HG02759 (cell line): Measurements from ENCODE around the gene GRIA1.
"Not testable (repeated sequence)": the region's sequence is repeated elsewhere in the genome, so short reads cannot be mapped to it uniquely, and the experiment has no call there.

ENCODE experiments used
- ATAC-seq: cut with Tn5 transposase; IDR thresholded peaks from one replicate; pipeline ENCODE4 v1.9.1; 2021; ENCODE audit warnings: mild to moderate bottlenecking, moderate library complexity; ENCODE audit not compliant: unreplicated experiment

Gene GRIA1

GRCh38 chr5:153711755-153712154 lies 221.3 kb downstream of the GRIA1 start:
- no peak for ATAC-seq

- ATAC-seq = no peak
Measured at GRCh38 chr5:153712946-153713345, 222.5 kb downstream of the GRIA1 start.

DNA sequence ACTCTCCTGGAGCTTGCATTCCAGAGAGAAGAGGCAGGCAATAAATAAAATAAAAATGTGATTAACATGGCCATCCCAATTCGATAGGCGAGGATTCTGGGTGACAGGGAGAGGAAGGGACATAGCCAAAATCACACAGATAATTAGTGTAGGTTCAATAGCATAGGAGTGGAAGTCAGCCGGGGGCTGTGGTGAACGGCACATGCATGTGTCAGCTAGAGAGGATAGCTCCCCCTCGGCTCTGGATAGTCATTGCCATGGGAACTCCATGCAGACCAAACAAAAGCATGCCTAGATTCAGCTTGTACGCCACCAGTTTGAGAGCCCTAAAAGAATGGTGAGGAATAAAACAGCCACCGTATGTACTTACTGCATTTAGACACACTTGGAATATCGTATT lies 223.5 kb downstream of the GRIA1 start:
- ATAC-seq = no peak

DNA sequence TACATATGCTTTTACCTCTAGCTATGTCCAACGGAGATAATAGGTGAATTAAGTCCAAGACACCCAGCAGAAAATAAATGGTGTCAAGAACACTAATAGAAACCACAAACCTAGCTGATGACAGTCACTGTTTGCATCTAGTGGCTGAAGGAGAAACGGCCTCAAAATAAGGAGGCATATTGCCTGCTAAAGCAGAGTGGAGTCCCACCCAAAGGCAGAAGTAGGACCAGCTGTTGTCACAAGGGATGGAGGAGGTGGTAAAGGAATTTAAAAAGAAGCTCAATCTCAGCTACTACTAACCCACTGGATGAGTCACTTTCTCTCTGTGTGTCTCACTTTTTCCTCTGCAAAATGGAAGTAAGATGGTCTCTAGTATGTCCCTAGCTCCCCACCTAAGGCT lies 224.3 kb downstream of the GRIA1 start:
- no peak for ATAC-seq

- ATAC-seq = no peak
Measured at GRCh38 chr5:153717287-153717686, 226.8 kb downstream of the GRIA1 start.

DNA sequence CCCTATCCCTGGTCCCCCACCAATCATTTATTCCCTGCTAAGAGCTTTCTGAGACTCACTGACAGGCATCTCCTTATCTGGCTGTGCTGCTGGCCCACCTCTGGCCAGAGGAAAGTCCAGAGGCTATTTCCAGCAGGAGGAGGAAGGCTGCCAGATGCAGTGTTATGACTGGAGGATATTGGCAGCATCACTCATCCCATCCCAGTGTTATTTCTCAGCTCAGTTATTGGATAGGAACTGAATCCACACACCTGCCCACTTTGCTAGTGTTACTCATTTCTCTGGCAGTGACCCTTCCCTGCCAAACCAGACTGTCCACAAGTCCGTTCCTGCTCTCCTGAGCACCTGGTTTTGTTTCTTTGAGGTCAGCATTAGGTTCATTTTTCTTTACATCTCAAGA lies 228.2 kb downstream of the GRIA1 start:
- no peak for ATAC-seq

DNA sequence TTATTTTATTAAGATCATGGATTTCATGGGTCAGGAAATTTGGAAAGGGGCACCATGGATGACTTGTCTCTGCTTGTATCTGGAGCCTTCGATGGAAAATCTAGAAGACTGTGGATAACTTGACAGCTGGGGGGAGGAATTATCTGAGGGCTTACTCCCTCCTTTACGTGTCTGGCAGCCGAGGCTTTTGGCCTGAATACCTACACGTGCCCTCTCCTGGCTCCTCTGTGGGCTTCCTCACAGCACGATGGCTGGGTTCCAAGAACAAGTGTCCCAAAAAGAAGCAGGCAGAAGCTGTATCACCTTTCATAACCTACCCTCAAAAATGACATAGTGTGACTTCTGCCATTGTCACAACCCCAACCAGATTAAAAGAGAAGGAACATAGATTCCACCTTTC lies 228.9 kb downstream of the GRIA1 start:
- no peak for ATAC-seq

- ATAC-seq = not testable (repeated sequence)
Measured at GRCh38 chr5:153723022-153723610, 232.6 kb downstream of the GRIA1 start.

- ATAC-seq = no peak
Measured at GRCh38 chr5:153742060-153742459, 251.6 kb downstream of the GRIA1 start.

- no peak for ATAC-seq
Measured at GRCh38 chr5:153744751-153745150, 254.3 kb downstream of the GRIA1 start.

DNA sequence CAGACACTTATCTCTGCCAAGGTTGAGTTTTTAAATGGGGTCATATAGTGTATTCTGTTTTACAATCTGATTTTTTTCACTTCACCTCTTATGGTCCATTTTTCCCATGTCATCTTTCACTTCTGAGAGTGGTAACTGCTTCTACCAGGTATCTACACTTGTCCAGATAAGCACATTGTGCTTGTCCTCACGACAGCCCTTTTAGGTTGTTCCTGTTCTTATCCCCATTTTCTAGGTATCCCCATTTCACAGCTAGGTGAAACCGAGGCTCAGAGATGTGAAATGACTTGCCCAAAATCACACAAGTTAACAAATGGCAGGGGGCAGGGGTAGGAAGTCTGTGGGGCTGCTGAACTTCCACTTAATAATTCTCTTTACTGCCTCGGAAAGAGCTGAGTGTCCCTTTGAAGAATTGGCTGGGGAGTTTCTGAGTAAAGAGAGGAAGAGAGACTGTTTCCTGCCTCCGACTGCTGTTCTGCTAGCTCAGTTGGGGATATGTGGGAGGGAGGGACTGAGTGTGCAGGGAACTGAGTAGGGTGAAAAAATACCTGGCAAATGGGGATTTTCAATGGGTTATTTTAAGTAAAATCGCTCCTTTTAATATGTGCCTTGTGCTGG lies 255.4 kb downstream of the GRIA1 start:
- no peak for ATAC-seq

DNA sequence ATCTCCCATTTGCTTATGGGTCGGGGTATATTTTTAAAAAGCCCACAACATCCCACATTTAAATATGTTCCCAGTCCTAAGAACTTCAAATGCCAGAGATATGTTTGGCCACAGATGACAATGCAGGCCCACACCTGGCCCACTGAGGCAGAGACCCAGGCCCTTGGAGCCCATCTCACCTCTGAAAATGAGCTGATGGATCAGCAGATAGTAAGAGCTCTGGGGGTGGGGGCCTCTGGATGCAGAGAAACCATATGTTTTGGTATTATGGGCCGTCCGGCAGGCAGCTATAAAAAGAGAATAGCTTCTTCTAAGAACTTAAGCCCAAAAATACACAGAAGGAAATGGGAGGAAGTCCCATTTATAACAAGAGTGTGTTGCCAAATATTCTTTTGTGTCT lies 256.0 kb downstream of the GRIA1 start:
- ATAC-seq = no peak

DNA sequence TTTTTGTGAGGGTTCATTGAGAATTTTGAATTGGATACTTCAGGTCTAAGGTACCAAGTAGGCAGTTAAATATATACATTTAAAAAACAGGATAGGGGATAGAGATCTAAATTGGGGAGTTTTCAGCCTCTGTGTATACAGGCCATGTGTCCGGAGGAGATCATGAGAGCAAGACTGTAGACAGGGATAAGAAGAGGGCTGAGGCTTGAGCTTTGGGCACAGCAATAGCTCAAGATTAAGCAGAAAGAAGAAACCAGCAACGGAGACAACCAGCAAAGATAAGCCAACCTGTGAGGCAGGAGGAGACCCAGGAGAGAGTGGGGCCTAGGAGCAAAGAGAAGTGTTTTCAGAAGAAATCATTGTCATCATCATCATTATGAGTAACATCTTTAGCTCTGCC lies 258.4 kb downstream of the GRIA1 start:
- no peak for ATAC-seq

DNA sequence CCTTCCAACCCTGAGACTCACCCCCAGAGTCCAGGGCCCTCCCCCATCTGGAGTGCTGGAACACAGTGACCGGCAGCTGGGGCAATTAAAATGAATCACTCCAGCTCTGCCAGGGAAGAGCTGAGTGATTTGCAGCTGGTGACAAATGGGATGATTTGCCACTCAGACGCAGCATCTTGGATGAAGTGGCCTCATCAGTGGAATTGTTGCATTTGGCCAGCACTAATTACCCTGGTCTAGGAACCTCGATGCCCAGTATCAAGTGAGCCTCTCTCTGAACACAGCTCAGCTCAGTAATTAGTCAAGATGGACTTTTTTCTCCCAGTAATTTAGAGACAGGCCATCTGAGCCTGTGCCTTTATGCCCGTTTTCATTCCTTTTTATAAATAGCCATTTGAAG lies 259.5 kb downstream of the GRIA1 start:
- no peak for ATAC-seq

GRCh38 chr5:153751251-153751650 lies 260.8 kb downstream of the GRIA1 start:
- no peak for ATAC-seq

- no peak for ATAC-seq
Measured at GRCh38 chr5:153752890-153753289, 262.4 kb downstream of the GRIA1 start.

DNA sequence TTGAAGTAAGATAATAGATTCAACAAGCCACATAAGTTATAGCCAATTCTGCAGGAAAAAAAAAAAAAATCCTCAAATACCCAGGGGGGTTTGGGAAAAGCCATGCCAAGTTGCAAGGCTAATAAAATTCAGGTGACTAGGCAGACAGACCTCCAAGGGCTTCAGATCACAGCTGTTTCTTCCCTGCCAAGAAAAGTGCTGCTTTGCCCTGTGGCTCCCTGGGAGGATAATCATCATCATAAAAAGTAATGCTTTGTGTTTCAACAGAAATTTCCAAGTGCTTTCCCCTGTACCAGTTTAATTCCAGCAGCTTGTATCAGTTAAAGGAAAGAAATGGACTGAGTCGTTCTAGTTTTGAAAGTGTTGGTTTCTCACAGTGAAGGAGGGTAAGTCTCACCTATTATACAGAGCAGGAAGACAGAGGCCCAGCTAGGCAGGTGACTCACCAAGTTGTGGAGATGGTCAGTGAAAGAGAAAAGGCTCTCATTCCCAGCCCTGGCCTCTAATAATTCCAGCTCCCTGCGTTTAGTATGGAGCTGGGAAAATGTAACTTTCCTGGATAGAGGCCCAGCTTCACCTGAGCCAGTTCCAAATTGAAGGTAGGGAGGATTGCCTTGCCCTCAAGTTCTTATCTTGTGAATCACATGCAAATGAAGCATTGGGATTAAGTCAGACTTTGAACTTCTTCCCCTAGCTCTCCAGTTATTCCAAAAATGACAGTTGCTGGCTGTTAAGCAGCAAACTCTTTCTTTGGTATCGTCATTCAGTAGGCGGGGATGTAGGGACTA lies 263.4 kb downstream of the GRIA1 start:
- ATAC-seq = no peak

- ATAC-seq = no peak
Measured at GRCh38 chr5:153755913-153756500, 265.5 kb downstream of the GRIA1 start.

GRCh38 chr5:153756540-153756939 lies 266.1 kb downstream of the GRIA1 start:
- ATAC-seq = no peak

GRCh38 chr5:153765987-153766386 lies 275.5 kb downstream of the GRIA1 start:
- no peak for ATAC-seq

- no peak for ATAC-seq
Measured at GRCh38 chr5:153767221-153768188, 277.0 kb downstream of the GRIA1 start.
